ENCODE results near the gene TBX15. TPM values are rescaled to one million over a fixed set of nuclear protein-coding genes. Genes with fewer than 3 reads are reported as not detected.

TBX15 gene
- total and polyA plus RNA-seq, 9 donors: 0.08 to 0.60 (median 0.20) TPM; not detected in 1

DNA sequence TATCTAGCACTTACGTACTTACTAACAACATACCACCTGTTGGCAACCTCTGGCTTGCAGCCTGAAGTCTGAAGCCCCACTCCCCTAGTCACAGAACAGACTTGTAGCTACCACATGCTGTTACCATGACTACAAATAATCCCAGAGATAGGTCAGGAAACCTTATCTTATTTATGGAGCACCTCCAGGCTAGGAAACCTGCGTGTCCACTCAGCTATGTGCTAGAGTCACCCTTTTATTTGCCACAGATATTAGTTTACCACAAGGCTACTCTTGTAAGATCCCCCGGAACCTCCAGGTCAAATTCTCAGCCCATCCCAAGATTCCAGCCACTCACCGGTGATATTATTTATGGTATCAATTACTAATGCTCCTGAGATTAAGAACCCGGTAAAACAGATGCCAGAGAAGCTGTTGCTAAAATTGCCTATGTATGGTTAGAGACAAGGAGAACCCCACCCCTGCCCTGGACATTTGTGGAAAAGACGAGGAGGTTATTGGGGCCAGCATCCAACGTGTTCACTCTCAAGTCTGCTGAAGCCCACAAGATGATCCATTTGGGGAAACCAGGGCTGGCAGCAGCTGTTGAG lies 116.5 kb downstream of the TBX15 start:
- 57 to 69% (median 67%) methylated on average over 7 of the region's 7 CpGs for WGBS, 3 donors
- Histone ChIP-seq H3K27me3 (no peaks in the 10 kb centered on the region), H3K36me3 (no peaks in the 10 kb centered on the region), H3K9me3 (no peaks in the 10 kb centered on the region), H3K27ac (no peak overlapping the region), H3K4me3 (no peak overlapping the region), H3K4me1 (ENCODE audit: insufficient read depth) (no peaks in the 10 kb centered on the region)
- intact Hi-C loops (cut with DNase I): no loop called here
- no peak for DNase-seq
- TF ChIP-seq, protein P1, sequence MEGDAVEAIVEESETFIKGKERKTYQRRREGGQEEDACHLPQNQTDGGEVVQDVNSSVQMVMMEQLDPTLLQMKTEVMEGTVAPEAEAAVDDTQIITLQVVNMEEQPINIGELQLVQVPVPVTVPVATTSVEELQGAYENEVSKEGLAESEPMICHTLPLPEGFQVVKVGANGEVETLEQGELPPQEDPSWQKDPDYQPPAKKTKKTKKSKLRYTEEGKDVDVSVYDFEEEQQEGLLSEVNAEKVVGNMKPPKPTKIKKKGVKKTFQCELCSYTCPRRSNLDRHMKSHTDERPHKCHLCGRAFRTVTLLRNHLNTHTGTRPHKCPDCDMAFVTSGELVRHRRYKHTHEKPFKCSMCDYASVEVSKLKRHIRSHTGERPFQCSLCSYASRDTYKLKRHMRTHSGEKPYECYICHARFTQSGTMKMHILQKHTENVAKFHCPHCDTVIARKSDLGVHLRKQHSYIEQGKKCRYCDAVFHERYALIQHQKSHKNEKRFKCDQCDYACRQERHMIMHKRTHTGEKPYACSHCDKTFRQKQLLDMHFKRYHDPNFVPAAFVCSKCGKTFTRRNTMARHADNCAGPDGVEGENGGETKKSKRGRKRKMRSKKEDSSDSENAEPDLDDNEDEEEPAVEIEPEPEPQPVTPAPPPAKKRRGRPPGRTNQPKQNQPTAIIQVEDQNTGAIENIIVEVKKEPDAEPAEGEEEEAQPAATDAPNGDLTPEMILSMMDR (IDR thresholded peaks at IDR 0.05): no peak
- TF ChIP-seq POLR2A (IDR thresholded peaks at IDR 0.05) (no peak), EP300 (IDR thresholded peaks at IDR 0.05) (no peak)

DNA sequence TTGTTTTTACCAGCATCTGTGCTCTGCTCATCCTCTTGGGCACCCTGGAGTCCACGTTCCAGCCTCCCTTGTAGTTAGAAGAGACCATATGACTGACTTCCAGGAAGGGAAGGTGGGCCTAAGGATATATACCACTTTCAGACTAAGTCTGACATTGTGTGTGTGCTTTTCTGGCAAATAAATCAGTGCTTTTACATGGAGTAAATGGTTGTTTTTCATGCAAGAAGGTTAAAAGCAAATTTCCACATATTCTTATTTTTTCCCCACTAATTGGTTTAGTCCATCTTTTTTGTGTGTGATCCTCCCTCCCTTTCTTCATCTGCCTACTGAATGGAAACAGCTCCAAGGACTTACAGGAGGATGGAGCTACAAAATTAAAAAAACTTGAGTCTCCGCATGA lies 119.8 kb downstream of the TBX15 start:
- WGBS, 3 donors: 69 to 76% (median 73%) methylated on average over 2 of the region's 2 CpGs
- Histone ChIP-seq H3K27ac (no peak overlapping the region), H3K4me3 (no peak overlapping the region), H3K4me1 (ENCODE audit: insufficient read depth) (no peaks in the 10 kb centered on the region), H3K36me3 (no peaks in the 10 kb centered on the region), H3K27me3 (no peaks in the 10 kb centered on the region), H3K9me3 (no peaks in the 10 kb centered on the region)
- no peak for DNase-seq
- intact Hi-C loops (cut with DNase I): no loop called here
- TF ChIP-seq EP300 (IDR thresholded peaks at IDR 0.05) (no peak), POLR2A (IDR thresholded peaks at IDR 0.05) (no peak)
- TF ChIP-seq, protein P1 (IDR thresholded peaks at IDR 0.05): no peak

DNA sequence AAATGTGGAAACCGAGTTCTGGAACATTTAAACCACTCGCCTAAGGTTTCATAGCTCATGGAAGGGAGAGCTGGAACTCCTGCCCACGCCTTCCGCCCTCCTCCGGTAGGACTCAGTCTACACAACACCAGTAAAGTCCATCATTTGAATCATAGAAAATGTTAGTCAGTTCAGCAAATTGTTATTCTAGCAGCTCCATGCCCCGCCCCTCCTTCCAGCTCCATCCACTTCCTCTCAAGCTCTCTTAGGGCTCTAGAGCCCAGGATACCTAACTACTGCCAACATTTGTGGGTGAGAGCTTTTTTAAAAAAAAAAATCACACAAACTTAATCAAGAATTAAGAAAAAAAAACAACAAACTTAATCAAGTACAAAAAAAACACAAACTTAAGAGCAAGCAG lies 121.8 kb downstream of the TBX15 start:
- no peak overlapping the region for H3K4me3 ChIP-seq
- H3K4me1 ChIP-seq (ENCODE audit: insufficient read depth): no peaks in the 10 kb centered on the region
- no peaks in the 10 kb centered on the region for H3K27me3 ChIP-seq
- no peak for DNase-seq
- 76 to 85% (median 81%) methylated on average over 6 of the region's 6 CpGs for WGBS, 3 donors
- no peaks in the 10 kb centered on the region for H3K36me3 ChIP-seq
- intact Hi-C loops (cut with DNase I): no loop called here
- no peaks in the 10 kb centered on the region for H3K9me3 ChIP-seq
- H3K27ac ChIP-seq: no peak overlapping the region
- TF ChIP-seq POLR2A (IDR thresholded peaks at IDR 0.05): no peak
- TF ChIP-seq, protein P1 (IDR thresholded peaks at IDR 0.05): no peak

DNA sequence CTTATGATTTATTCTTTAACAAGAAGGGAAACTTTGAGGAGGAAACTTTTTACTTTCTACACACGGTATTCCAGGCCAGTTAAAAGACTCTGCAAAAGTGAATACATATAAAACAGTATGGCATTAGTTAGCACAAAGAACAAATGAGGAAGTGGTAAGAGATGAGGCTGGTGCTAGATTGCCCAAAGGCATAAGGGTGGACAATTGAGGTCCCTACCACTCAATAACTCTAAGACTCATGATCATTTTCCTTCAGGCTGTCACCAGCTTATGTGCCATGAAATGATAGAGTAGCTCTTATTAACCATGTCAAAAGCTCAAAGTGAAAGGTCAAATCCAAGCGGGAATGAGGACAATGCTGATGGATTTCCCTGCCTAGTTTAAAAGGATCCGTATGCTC lies 124.5 kb downstream of the TBX15 start:
- 72 to 82% (median 77%) methylated on average over 3 of the region's 3 CpGs for WGBS, 3 donors
- intact Hi-C loops (cut with DNase I): no loop called here
- Histone ChIP-seq H3K27me3 (no peaks in the 10 kb centered on the region), H3K4me1 (ENCODE audit: insufficient read depth) (no peaks in the 10 kb centered on the region), H3K9me3 (no peaks in the 10 kb centered on the region), H3K36me3 (no peaks in the 10 kb centered on the region), H3K4me3 (no peak overlapping the region), H3K27ac (no peak overlapping the region)
- TF ChIP-seq EP300 (IDR thresholded peaks at IDR 0.05) (no peak), POLR2A (IDR thresholded peaks at IDR 0.05) (no peak)
- TF ChIP-seq, protein P1 (IDR thresholded peaks at IDR 0.05): no peak
- no peak for DNase-seq
